Occipital lobe (tissue), 2 donors: ENCODE results near the gene TSEN54. TPM values are rescaled to one million over a fixed set of nuclear protein-coding genes. Genes with fewer than 3 reads are reported as not detected.
"Not testable (repeated sequence)": the region's sequence is repeated elsewhere in the genome, so short reads cannot be mapped to it uniquely, and the experiment has no call there.

ENCODE experiments used
- DNase-seq: peaks from one replicate; lab custom pipeline; 2025; lab: John Stamatoyannopoulos, UW
- total RNA-seq: library from RNA; depleted of rRNA; stranded (reverse); fragments of >200 nt; gene quantifications from one replicate; pipeline ENCODE4 v1.2.3, GENCODE V29; 2014

Gene TSEN54
- 8.1 TPM for total RNA-seq

- peak; percentile 94 for DNase-seq
Observed at GRCh38 chr17:75516255-75516618, at the start of gene TSEN54. TSS of gene TSEN54 (plus strand) at chr17:75516528. CDS start at chr17:75516561, 33 bp downstream.

- peak; percentile 18 for DNase-seq
Observed at GRCh38 chr17:75468291-75468754, 48.0 kb upstream of the TSEN54 start.

- no peak for DNase-seq
Observed at GRCh38 chr17:75468779-75469373, 47.5 kb upstream of the TSEN54 start.

GRCh38 chr17:75471207-75471606 is 45.1 kb upstream of the TSEN54 start:
- DNase-seq: no peak

GRCh38 chr17:75472119-75472518 is 44.2 kb upstream of the TSEN54 start:
- no peak for DNase-seq

- no peak for DNase-seq
Observed at GRCh38 chr17:75473246-75473645, 43.1 kb upstream of the TSEN54 start.

GRCh38 chr17:75474736-75475135 is 41.6 kb upstream of the TSEN54 start:
- DNase-seq: no peak

- peak; percentile 23 for DNase-seq
Observed at GRCh38 chr17:75475144-75475835, 41.0 kb upstream of the TSEN54 start.

- DNase-seq: no peak
Observed at GRCh38 chr17:75475851-75476250, 40.5 kb upstream of the TSEN54 start.

GRCh38 chr17:75476271-75476671 is 40.1 kb upstream of the TSEN54 start:
- DNase-seq: peak; percentile 85

GRCh38 chr17:75476752-75477489 is 39.4 kb upstream of the TSEN54 start:
- no peak for DNase-seq

GRCh38 chr17:75477490-75477862 is 38.9 kb upstream of the TSEN54 start:
- not testable (repeated sequence) for DNase-seq

GRCh38 chr17:75478508-75478907 is 37.8 kb upstream of the TSEN54 start:
- no peak for DNase-seq

- no peak for DNase-seq
Observed at GRCh38 chr17:75480281-75480680, 36.0 kb upstream of the TSEN54 start.

GRCh38 chr17:75481194-75482068 is 34.9 kb upstream of the TSEN54 start:
- no peak for DNase-seq

- DNase-seq: no peak
Observed at GRCh38 chr17:75482098-75482942, 34.0 kb upstream of the TSEN54 start.

- no peak for DNase-seq
Observed at GRCh38 chr17:75485688-75486087, 30.6 kb upstream of the TSEN54 start.

- no peak for DNase-seq
Observed at GRCh38 chr17:75486151-75486550, 30.2 kb upstream of the TSEN54 start.

GRCh38 chr17:75486951-75487350 is 29.4 kb upstream of the TSEN54 start:
- no peak for DNase-seq

- no peak for DNase-seq
Observed at GRCh38 chr17:75487351-75488070, 28.8 kb upstream of the TSEN54 start.
